DOHH2 (cell line): ENCODE measurements around the gene EFHD2.

Source experiments
- H3F3A ChIP-seq: fragments of 200-600 bp; sonication (generic), shearing (Covaris generic); 2 replicates; pipeline ENCODE4 v1.6.0; 2016; ENCODE audit warnings: antibody characterized with exemption, mild to moderate bottlenecking; ENCODE audit not compliant: control insufficient read depth, insufficient read depth
- H3K27ac ChIP-seq: fragments of 200-600 bp; sonication (generic); 2 replicates; pipeline ENCODE4 v1.5.1; 2014; ENCODE audit warnings: low read depth, mild to moderate bottlenecking, low read length, moderate library complexity
- H3K27me3 ChIP-seq: fragments of 200-600 bp; sonication (generic); 2 replicates; pipeline ENCODE4 v1.6.1; 2014; ENCODE audit warnings: mild to moderate bottlenecking, low read length, mixed read lengths; ENCODE audit not compliant: control insufficient read depth
- H3K36me3 ChIP-seq: fragments of 200-600 bp; sonication (generic); 2 replicates; pipeline ENCODE4 v1.6.1; 2014; ENCODE audit warnings: mild to moderate bottlenecking, low read length, moderate library complexity, mixed read lengths; ENCODE audit not compliant: control insufficient read depth
- H3K4me1 ChIP-seq: fragments of 200-600 bp; sonication (generic); 2 replicates; pipeline ENCODE4 v1.6.1; 2014; ENCODE audit warnings: mild to moderate bottlenecking, low read length, mixed read lengths; ENCODE audit not compliant: control insufficient read depth
- H3K4me2 ChIP-seq: fragments of 200-600 bp; sonication (generic); 2 replicates; pipeline ENCODE4 v1.6.0; 2014; ENCODE audit warnings: mild to moderate bottlenecking, low read length, moderate library complexity
- H3K4me3 ChIP-seq: fragments of 200-600 bp; sonication (generic); 2 replicates; pipeline ENCODE4 v1.5.1; 2014; ENCODE audit warnings: mild to moderate bottlenecking, low read length, mixed read lengths
- H3K79me2 ChIP-seq: fragments of 200-600 bp; sonication (generic); 2 replicates; pipeline ENCODE4 v1.6.1; 2014; ENCODE audit warnings: mild to moderate bottlenecking, low read length, mixed read lengths; ENCODE audit not compliant: control insufficient read depth
- H3K9me2 ChIP-seq: fragments of 200-600 bp; sonication (generic); replicated peaks from 2 replicates; pipeline ENCODE4 v1.6.1; 2014; ENCODE audit warnings: mild to moderate bottlenecking, low read length, mixed read lengths; ENCODE audit not compliant: control insufficient read depth
- H3K9me3 ChIP-seq: fragments of 200-600 bp; sonication (generic); 2 replicates; pipeline ENCODE4 v1.6.1; 2014; ENCODE audit warnings: antibody characterized with exemption, low read length, mixed read lengths; ENCODE audit not compliant: control insufficient read depth, insufficient read depth
- H4K20me1 ChIP-seq: fragments of 200-600 bp; sonication (generic); 2 replicates; pipeline ENCODE4 v1.6.0; 2014; ENCODE audit warnings: low read depth, mild to moderate bottlenecking, antibody characterized with exemption, low read length, moderate library complexity; ENCODE audit not compliant: control insufficient read depth, insufficient read depth
- CTCF ChIP-seq: fragments of 200-600 bp; sonication (generic); IDR thresholded peaks from one replicate; pipeline ENCODE4 v1.5.1; 2014; ENCODE audit warnings: antibody characterized with exemption, mild to moderate bottlenecking, low read depth, low read length; ENCODE audit not compliant: poor library complexity, severe bottlenecking
- EZH2phosphoT487 ChIP-seq: fragments of 200-600 bp; sonication (generic); IDR thresholded peaks from 2 replicates; pipeline ENCODE4 v1.6.1; 2017; ENCODE audit warnings: borderline replicate concordance, mild to moderate bottlenecking, antibody characterized with exemption, low read length, moderate library complexity, mixed read lengths

The EFHD2 gene

GRCh38 chr1:15439325-15439724, 29.6 kb downstream of the EFHD2 start:
- Histone ChIP-seq H3K27me3 (peaks cover 3% of the 10 kb centered on the region; the same call in 1 of the 2 replicates), H3K9me2 (no peaks in the 10 kb centered on the region), H3K27ac (no peak overlapping the region), H4K20me1 (no peaks in the 10 kb centered on the region), H3K4me2 (no peak overlapping the region), H3K4me3 (no peak overlapping the region), H3K79me2 (no peaks in the 10 kb centered on the region), H3K9me3 (no peaks in the 10 kb centered on the region), H3K36me3 (no peaks in the 10 kb centered on the region), H3F3A (no peaks in the 10 kb centered on the region), H3K4me1 (no peaks in the 10 kb centered on the region)
- TF ChIP-seq EZH2phosphoT487 = no peak
- TF ChIP-seq CTCF = no peak

GRCh38 chr1:15440357-15440756, 30.7 kb downstream of the EFHD2 start:
- TF ChIP-seq CTCF = no peak
- TF ChIP-seq EZH2phosphoT487 = no peak
- no peaks in the 10 kb centered on the region for H3K36me3 ChIP-seq
- no peaks in the 10 kb centered on the region for H3K79me2 ChIP-seq
- H3K4me3 ChIP-seq = no peak overlapping the region
- H3K4me2 ChIP-seq = no peak overlapping the region
- H4K20me1 ChIP-seq = no peaks in the 10 kb centered on the region
- H3K27ac ChIP-seq = no peak overlapping the region
- H3F3A ChIP-seq = no peaks in the 10 kb centered on the region
- peaks cover 3% of the 10 kb centered on the region; the same call in 1 of the 2 replicates for H3K27me3 ChIP-seq
- H3K9me2 ChIP-seq = no peaks in the 10 kb centered on the region
- no peaks in the 10 kb centered on the region for H3K9me3 ChIP-seq
- H3K4me1 ChIP-seq = no peaks in the 10 kb centered on the region

GRCh38 chr1:15441247-15441646, 31.6 kb downstream of the EFHD2 start:
- H3K9me2 ChIP-seq = no peaks in the 10 kb centered on the region
- H3K9me3 ChIP-seq = no peaks in the 10 kb centered on the region
- H3K27ac ChIP-seq = no peak overlapping the region
- no peaks in the 10 kb centered on the region for H3K4me1 ChIP-seq
- H3F3A ChIP-seq = no peaks in the 10 kb centered on the region
- H3K79me2 ChIP-seq = no peaks in the 10 kb centered on the region
- peaks cover 3% of the 10 kb centered on the region; the same call in 1 of the 2 replicates for H3K27me3 ChIP-seq
- TF ChIP-seq CTCF (no peak), EZH2phosphoT487 (no peak)
- H3K4me2 ChIP-seq = no peak overlapping the region
- no peaks in the 10 kb centered on the region for H4K20me1 ChIP-seq
- H3K36me3 ChIP-seq = no peaks in the 10 kb centered on the region
- no peak overlapping the region for H3K4me3 ChIP-seq

GRCh38 chr1:15442119-15442518, 32.4 kb downstream of the EFHD2 start:
- no peak overlapping the region for H3K4me3 ChIP-seq
- no peaks in the 10 kb centered on the region for H3K4me1 ChIP-seq
- no peaks in the 10 kb centered on the region for H3F3A ChIP-seq
- no peaks in the 10 kb centered on the region for H4K20me1 ChIP-seq
- peaks cover 3% of the 10 kb centered on the region; the same call in 1 of the 2 replicates for H3K27me3 ChIP-seq
- no peak overlapping the region for H3K27ac ChIP-seq
- no peaks in the 10 kb centered on the region for H3K36me3 ChIP-seq
- no peak overlapping the region for H3K4me2 ChIP-seq
- H3K9me3 ChIP-seq = no peaks in the 10 kb centered on the region
- TF ChIP-seq CTCF = no peak
- TF ChIP-seq EZH2phosphoT487 = no peak
- H3K9me2 ChIP-seq = no peaks in the 10 kb centered on the region
- H3K79me2 ChIP-seq = no peaks in the 10 kb centered on the region
